Stomach (tissue), 4 donors: ENCODE data around the gene RAD9A.
A peak's percentile ranks its signal among the peaks of the same experiment; 100 is the strongest.

Experiments used
- EP300 ChIP-seq: sonication (generic); formaldehyde crosslinking; IDR thresholded peaks from one replicate; pipeline ENCODE4 v1.6.1; 2017; ENCODE audit warnings: antibody characterized with exemption
- POLR2A ChIP-seq, 4 donors: fragments of 450-650 bp; IDR thresholded peaks; one replicate each; pipeline ENCODE4 v1.6.1; 2016; ENCODE audit warnings: antibody characterized with exemption in 4 of 4, control low read depth in 2 of 4, mild to moderate bottlenecking in 1 of 4, moderate library complexity in 1 of 4
- POLR2AphosphoS5 ChIP-seq, 3 donors: sonication (generic); formaldehyde crosslinking; IDR thresholded peaks; one replicate each; pipeline ENCODE4 v1.6.1; 2016; ENCODE audit warnings: antibody characterized with exemption in 3 of 3
- TF ChIP-seq, protein P1 (sequence below), 7 experiments: fragments of 450-650 bp in 4 of 7; fragments of 200-600 bp in 3 of 7; sonication (generic) in 3 of 7; IDR thresholded peaks; one replicate each; pipeline ENCODE4 v1.5.1; 2016 to 2019; ENCODE audit warnings: antibody characterized with exemption in 7 of 7, control low read depth in 2 of 7, mild to moderate bottlenecking in 1 of 7

DNA sequence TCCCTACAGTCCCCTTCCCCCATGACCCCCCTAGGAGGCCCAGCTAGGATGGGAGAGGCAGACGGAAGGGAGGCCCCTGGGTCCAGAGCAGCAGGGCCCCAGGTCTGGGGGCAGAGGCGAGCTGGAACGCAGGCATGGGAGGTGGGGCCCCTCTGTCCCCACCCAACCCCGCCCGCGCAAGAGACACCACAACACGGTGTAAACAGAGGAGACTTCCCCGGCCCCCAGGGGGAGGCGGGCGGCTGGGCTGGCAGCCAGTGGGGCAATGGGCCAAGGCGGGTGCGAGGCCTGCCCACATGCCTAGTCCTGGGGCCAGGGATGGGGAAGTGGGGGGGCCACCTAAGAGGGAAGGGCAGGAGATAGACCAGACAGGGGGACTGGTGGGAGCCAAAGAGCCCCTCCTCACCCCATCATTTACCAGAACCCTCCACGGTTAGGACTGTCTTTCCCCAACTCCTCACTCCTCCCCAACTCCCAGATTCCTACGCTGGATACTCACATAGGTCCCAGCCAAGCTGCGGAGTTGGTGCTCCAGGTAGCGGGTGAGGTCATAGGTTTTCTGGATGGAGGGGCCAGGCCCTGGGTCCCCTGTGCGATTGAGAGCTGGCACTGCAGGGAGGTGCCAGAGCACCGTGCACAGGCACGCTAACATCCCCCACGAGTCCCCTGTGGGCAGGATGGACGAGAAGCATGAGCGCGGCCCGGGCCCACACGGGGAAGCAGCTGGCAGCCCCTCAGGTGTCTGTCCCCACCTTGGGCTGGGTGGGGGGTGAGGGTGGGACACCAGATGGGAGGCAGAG is 24.6 kb upstream of the RAD9A start:
- TF ChIP-seq POLR2AphosphoS5 (IDR thresholded peaks at IDR 0.05) (peak in 1 of 3 donors; percentile 25), EP300 (no peak), POLR2A (IDR thresholded peaks at IDR 0.05) (no peak)
- TF ChIP-seq, protein P1, sequence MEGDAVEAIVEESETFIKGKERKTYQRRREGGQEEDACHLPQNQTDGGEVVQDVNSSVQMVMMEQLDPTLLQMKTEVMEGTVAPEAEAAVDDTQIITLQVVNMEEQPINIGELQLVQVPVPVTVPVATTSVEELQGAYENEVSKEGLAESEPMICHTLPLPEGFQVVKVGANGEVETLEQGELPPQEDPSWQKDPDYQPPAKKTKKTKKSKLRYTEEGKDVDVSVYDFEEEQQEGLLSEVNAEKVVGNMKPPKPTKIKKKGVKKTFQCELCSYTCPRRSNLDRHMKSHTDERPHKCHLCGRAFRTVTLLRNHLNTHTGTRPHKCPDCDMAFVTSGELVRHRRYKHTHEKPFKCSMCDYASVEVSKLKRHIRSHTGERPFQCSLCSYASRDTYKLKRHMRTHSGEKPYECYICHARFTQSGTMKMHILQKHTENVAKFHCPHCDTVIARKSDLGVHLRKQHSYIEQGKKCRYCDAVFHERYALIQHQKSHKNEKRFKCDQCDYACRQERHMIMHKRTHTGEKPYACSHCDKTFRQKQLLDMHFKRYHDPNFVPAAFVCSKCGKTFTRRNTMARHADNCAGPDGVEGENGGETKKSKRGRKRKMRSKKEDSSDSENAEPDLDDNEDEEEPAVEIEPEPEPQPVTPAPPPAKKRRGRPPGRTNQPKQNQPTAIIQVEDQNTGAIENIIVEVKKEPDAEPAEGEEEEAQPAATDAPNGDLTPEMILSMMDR (IDR thresholded peaks at IDR 0.05), result no peak
